DMS 273 (cell line): ENCODE results near the gene S100A8.

Source experiments
- DNase-seq: peaks from one replicate; lab custom pipeline; 2025; ENCODE audit not compliant: unreplicated experiment; lab: John Stamatoyannopoulos, UW

S100A8 gene

GRCh38 chr1:153364156-153364555, 26.7 kb downstream of the S100A8 start:
- DNase-seq = no peak

- no peak for DNase-seq
Observed at GRCh38 chr1:153363641-153364040, 27.2 kb downstream of the S100A8 start.

- peak; percentile 61 for DNase-seq
Observed at GRCh38 chr1:153362187-153362775, 28.6 kb downstream of the S100A8 start.

GRCh38 chr1:153361480-153362109, 29.3 kb downstream of the S100A8 start:
- no peak for DNase-seq

- DNase-seq = no peak
Observed at GRCh38 chr1:153360592-153361479, 30.0 kb downstream of the S100A8 start.

GRCh38 chr1:153360190-153360589, 30.7 kb downstream of the S100A8 start:
- no peak for DNase-seq

- DNase-seq = no peak
Observed at GRCh38 chr1:153359241-153359640, 31.6 kb downstream of the S100A8 start.

GRCh38 chr1:153358691-153358975, 32.2 kb downstream of the S100A8 start:
- no peak for DNase-seq

GRCh38 chr1:153357853-153358690, 32.8 kb downstream of the S100A8 start, which contains the start of gene S100A9:
Gene S100A9 (plus strand): TSS chr1:153357854. CDS start chr1:153358284, 430 bp downstream.
- DNase-seq = no peak

- DNase-seq = no peak
Observed at GRCh38 chr1:153357076-153357852, 33.6 kb downstream of the S100A8 start.

- no peak for DNase-seq
Observed at GRCh38 chr1:153356392-153357075, 34.3 kb downstream of the S100A8 start.

- peak; percentile 85 for DNase-seq
Observed at GRCh38 chr1:153355445-153356071, 35.3 kb downstream of the S100A8 start.

GRCh38 chr1:153354515-153355193, 36.2 kb downstream of the S100A8 start:
- no peak for DNase-seq

- peak; percentile 60 for DNase-seq
Observed at GRCh38 chr1:153353226-153353947, 37.5 kb downstream of the S100A8 start.

- peak; percentile 83 for DNase-seq
Observed at GRCh38 chr1:153352523-153352922, 38.4 kb downstream of the S100A8 start.

GRCh38 chr1:153350321-153350957, 40.4 kb downstream of the S100A8 start:
- DNase-seq = no peak
